Calu3 (cell line): ENCODE data around the gene INO80C. TPM values are rescaled to one million over a fixed set of nuclear protein-coding genes. Genes with fewer than 3 reads are reported as not detected.

ENCODE experiments used
- BruUV-seq: library from RNA; stranded (reverse); fragments of 400-500 nt; replicated peaks from 2 replicates; lab custom pipeline; 2021; lab: Mats Ljungman, UMichigan
- CTCF ChIA-PET: fragments of 300-600 bp; sonication (Branson Sonifier 250); formaldehyde crosslinking; loops from one replicate; lab custom pipeline; 2022; ENCODE audit warnings: antibody characterized with exemption; lab: Charles Lee
- DNase-seq: peaks from one replicate; pipeline ENCODE4 v3.0.0; 2022
- H3K27ac Mint-ChIP-seq: one replicate; pipeline ENCODE4 v1.8.0; 2022; ENCODE audit warnings: mixed read lengths; ENCODE audit not compliant: unreplicated experiment
- H3K27me3 Mint-ChIP-seq: one replicate; pipeline ENCODE4 v1.8.0; 2022; ENCODE audit warnings: mixed read lengths; ENCODE audit not compliant: unreplicated experiment
- H3K36me3 Mint-ChIP-seq: one replicate; pipeline ENCODE4 v1.8.0; 2022; ENCODE audit warnings: mild to moderate bottlenecking, moderate library complexity, mixed read lengths; ENCODE audit not compliant: insufficient read depth, unreplicated experiment
- H3K4me1 Mint-ChIP-seq: one replicate; pipeline ENCODE4 v1.8.0; 2022; ENCODE audit warnings: mild to moderate bottlenecking, low read depth, mixed read lengths; ENCODE audit not compliant: unreplicated experiment
- H3K4me3 Mint-ChIP-seq: one replicate; pipeline ENCODE4 v1.8.0; 2022; ENCODE audit warnings: mild to moderate bottlenecking, low read depth, moderate library complexity, mixed read lengths; ENCODE audit not compliant: unreplicated experiment
- H3K9me3 Mint-ChIP-seq: one replicate; pipeline ENCODE4 v1.8.0; 2022; ENCODE audit warnings: low read depth, mixed read lengths; ENCODE audit not compliant: unreplicated experiment
- CTCF ChIP-seq: fragments of 200-600 bp; IDR thresholded peaks from one replicate; pipeline ENCODE4 v1.8.0; 2022; ENCODE audit warnings: antibody characterized with exemption; ENCODE audit not compliant: unreplicated experiment
- intact Hi-C: fragments of 100-400 bp; cut with micrococcal nuclease; formaldehyde crosslinking; loops from one replicate; pipeline ENCODE4 v1.10.0; 2022; ENCODE audit not compliant: unreplicated experiment
- total RNA-seq: library from RNA; stranded (reverse); gene quantifications from 2 replicates; pipeline ENCODE4 v1.2.3, GENCODE V29; 2022

The INO80C gene
- total RNA-seq, 1 experiment from 2014 or later = 27.0 TPM

DNA sequence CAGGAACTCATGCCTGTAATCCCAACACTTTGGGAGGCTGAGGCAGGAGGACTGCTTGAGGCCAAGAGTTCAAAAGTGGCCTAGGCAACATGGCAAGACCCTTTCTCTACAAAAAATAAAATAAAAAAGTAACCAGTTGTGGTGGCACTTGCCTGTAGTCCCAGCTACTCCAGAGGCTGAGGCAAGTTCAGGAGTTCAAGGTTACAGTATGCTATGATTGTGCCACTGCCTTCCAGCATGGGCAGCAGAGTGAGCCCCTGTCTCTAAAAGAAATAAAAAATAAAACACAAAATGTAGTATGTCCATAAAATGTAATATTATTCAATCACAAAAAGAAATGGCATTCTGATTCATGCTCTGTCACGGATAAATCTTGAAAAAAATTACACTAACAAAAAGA, 11.9 kb downstream of the INO80C start:
- CTCF ChIA-PET = no interaction called here
- DNase-seq = no peak
- intact Hi-C loops = no loop called here
- no peak for TF ChIP-seq CTCF
- no peak overlapping the region for H3K27ac Mint-ChIP-seq
- no peaks in the 10 kb centered on the region for H3K27me3 Mint-ChIP-seq
- H3K36me3 Mint-ChIP-seq = peaks cover 13% of the 10 kb centered on the region
- no peak overlapping the region for H3K4me3 Mint-ChIP-seq
- no TSS peak for BruUV-seq
- H3K4me1 Mint-ChIP-seq = peaks cover 60% of the 10 kb centered on the region
- H3K9me3 Mint-ChIP-seq = no peaks in the 10 kb centered on the region

DNA sequence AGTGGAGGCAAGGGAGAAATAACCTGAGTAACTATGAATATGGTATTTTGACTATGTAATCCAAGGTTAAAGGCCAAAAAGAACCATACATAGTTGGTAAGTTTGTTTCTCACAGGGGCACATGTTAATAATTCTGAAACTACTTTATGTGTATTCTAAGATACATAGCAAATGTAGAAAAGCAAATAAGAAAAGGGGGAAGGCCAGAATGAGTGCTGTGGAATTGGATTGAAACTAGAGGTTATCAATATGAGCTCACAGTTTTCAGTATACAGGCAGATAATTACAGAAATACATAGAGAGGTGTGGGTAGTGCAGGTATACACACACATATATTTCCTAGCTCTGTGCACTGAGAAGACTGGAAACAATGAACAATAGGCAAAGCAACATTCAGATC, 13.7 kb downstream of the INO80C start:
- no peak overlapping the region for H3K27ac Mint-ChIP-seq
- CTCF ChIA-PET = no interaction called here
- H3K36me3 Mint-ChIP-seq = peaks cover 19% of the 10 kb centered on the region
- no peak for TF ChIP-seq CTCF
- no peaks in the 10 kb centered on the region for H3K27me3 Mint-ChIP-seq
- H3K4me1 Mint-ChIP-seq = peaks cover 54% of the 10 kb centered on the region
- H3K9me3 Mint-ChIP-seq = no peaks in the 10 kb centered on the region
- no peak for DNase-seq
- no peak overlapping the region for H3K4me3 Mint-ChIP-seq
- intact Hi-C loops = loop anchor here (5.0 kb wide), 1 partner anchor 98 kb away; the partner anchor contains the start of gene GALNT1
- BruUV-seq = no TSS peak

DNA sequence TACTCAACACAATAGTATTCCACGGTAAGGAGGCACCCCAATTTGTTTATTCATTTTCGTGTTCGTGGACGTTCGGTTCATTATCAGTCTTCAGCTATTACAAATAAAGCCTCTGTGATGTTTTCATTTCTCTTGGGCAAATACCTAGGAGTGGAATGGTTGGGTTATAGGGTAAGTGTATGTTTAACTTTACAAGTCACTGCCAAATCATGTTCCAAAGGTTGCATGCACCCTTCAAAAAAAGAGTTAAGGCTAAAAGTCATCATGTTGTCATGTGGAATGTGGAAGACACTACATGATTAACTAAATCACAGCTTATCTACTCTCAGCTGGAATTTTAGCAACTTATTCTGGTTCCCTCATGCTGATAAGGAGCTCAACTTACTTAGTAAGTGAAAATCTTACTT, 15.8 kb downstream of the INO80C start:
- H3K4me3 Mint-ChIP-seq = peak overlapping the region; percentile 6
- peaks cover 60% of the 10 kb centered on the region for H3K4me1 Mint-ChIP-seq
- H3K36me3 Mint-ChIP-seq = peaks cover 39% of the 10 kb centered on the region
- peak; percentile 17 for DNase-seq
- BruUV-seq = no TSS peak
- H3K9me3 Mint-ChIP-seq = no peaks in the 10 kb centered on the region
- H3K27ac Mint-ChIP-seq = peak overlapping the region; percentile 100
- no peak for TF ChIP-seq CTCF
- intact Hi-C loops = loop anchor here (5.0 kb wide), 1 partner anchor 100 kb away; the partner anchor contains the start of gene GALNT1
- no peaks in the 10 kb centered on the region for H3K27me3 Mint-ChIP-seq
- CTCF ChIA-PET = interaction anchor here (0.8 to 2.0 kb wide), 2 partner anchors 9 to 26 kb away, joined by 4 to 5 read pairs; no protein-coding TSS in a partner anchor

DNA sequence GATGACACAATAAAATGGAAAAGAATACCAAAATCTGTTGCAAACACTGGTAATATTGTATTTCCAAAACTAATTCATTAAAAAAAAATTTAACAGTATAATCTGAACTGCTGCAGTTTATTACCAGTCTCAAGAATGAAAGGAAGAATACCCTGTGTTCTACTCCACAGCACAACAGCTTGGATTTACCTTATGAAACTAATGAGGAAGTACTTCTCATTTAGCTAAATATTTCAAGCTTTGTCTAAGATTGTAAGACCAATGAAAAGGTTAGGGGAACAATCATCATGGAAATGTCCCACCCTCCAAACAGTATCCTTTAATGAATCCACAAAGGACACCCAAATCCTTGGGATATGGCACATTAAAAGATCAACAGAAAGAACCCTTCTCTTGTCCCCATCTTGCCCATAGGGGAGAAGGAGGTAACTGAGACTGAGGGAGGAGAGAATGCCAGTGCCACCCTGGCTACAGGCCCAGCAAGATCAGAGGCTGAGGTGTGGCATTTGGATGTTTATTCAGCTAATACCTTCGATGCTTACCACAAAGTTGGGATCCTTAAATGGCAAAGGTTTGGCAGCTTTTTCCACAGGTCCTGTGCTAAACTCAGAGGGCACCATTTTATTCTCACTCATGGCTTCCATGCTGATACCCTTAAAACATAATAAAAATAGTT, 17.7 kb downstream of the INO80C start:
- Mint-ChIP-seq H3K4me1 (peaks cover 76% of the 10 kb centered on the region), H3K4me3 (no peak overlapping the region), H3K27ac (peak overlapping the region; percentile 100), H3K27me3 (no peaks in the 10 kb centered on the region), H3K36me3 (peaks cover 54% of the 10 kb centered on the region), H3K9me3 (no peaks in the 10 kb centered on the region)
- TF ChIP-seq CTCF = no peak
- BruUV-seq = no TSS peak
- CTCF ChIA-PET = interaction anchor here (0.5 to 2.5 kb wide), 9 partner anchors 17 to 413 kb away, joined by 3 to 14 read pairs (median 3); partner anchors contain the start of gene INO80C
- intact Hi-C loops = loop anchor here (2.0 to 5.0 kb wide), 3 partner anchors 17 to 102 kb away; partner anchors contain the start of genes GALNT1 and INO80C
- peak; percentile 67 for DNase-seq
